Measurements from ENCODE around the gene ZFP82. TPM values are rescaled to one million over a fixed set of nuclear protein-coding genes. Genes with fewer than 3 reads are reported as not detected.

The ZFP82 gene
- polyA plus RNA-seq, 1 donor (not counting 4 experiments of a cell fraction or from before 2014, with no cell fraction given) = 3.2 TPM

GRCh38 chr19:36363845-36364244, 54.6 kb downstream of the ZFP82 start:
- no peak overlapping the region for H3K4me3 ChIP-seq (ENCODE audit: control insufficient read depth in 2 of 3, extremely low read depth in 1 of 3, insufficient read depth in 2 of 3, low read depth in 1 of 3, low read length in 3 of 3)
- no peaks in the 10 kb centered on the region for H3K9me1 ChIP-seq (ENCODE audit: control insufficient read depth, extremely low read depth, insufficient read depth, low read length)
- no peak for TF ChIP-seq EZH2 (IDR thresholded peaks at IDR 0.05; ENCODE audit: low read length)
- TF ChIP-seq CTCF (optimal IDR thresholded peaks at IDR 0.05 in 1 of 3, IDR thresholded peaks at IDR 0.05 in 1 of 3, conservative IDR thresholded peaks at IDR 0.05 in 1 of 3; ENCODE audit: extremely low read depth in 1 of 3, insufficient read depth in 2 of 3, low read length in 3 of 3) = no peak
- H3K27me3 ChIP-seq (ENCODE audit: control insufficient read depth, extremely low read depth, insufficient read depth, low read length) = no peaks in the 10 kb centered on the region
- no peak overlapping the region for H3K27ac ChIP-seq (ENCODE audit: control insufficient read depth, insufficient read depth, low read length)
- no peak overlapping the region for H3K9ac ChIP-seq (ENCODE audit: control insufficient read depth, extremely low read depth, insufficient read depth, low read length)
- no peak for DNase-seq (ENCODE audit: low read depth, low spot score)
- peaks cover 3% of the 10 kb centered on the region in 2 experiments for H3K36me3 ChIP-seq (ENCODE audit: control insufficient read depth in 2 of 2, extremely low read depth in 1 of 2, insufficient read depth in 2 of 2, low read length in 2 of 2)
- H3K4me1 ChIP-seq (ENCODE audit: control insufficient read depth, extremely low read depth, insufficient read depth, low read length) = no peaks in the 10 kb centered on the region
- H2AFZ ChIP-seq (ENCODE audit: control insufficient read depth, low read length) = no peak overlapping the region
- dilution Hi-C loops (cut with MboI; ENCODE audit: extremely low pct_ligation_motif_present, low sequenced_read_pairs) = no loop called here
- no peak for FAIRE-seq
- H3K4me2 ChIP-seq (ENCODE audit: control insufficient read depth, extremely low read depth, insufficient read depth, low read depth, low read length) = no peak overlapping the region
- no peaks in the 10 kb centered on the region for H4K20me1 ChIP-seq (ENCODE audit: control insufficient read depth, extremely low read depth, insufficient read depth, low read length)
- H3K9me3 ChIP-seq (ENCODE audit: control insufficient read depth, low read depth, low read length) = no peaks in the 10 kb centered on the region
- H3K79me2 ChIP-seq (ENCODE audit: control insufficient read depth, insufficient read depth, low read length) = no peaks in the 10 kb centered on the region

Other genes with a start within 250 kb of the ZFP82 start
- 2.0 to 3.5 TPM (median 2.3 TPM) in 3 replicates for gene ZNF565, start 204.0 kb downstream of the ZFP82 start, polyA plus RNA-seq
- 45.5 to 82.6 TPM (median 67.3 TPM) in 3 replicates for gene ZNF146, start 203.5 kb downstream of the ZFP82 start, polyA plus RNA-seq
- 0.62 to 0.96 TPM (median 0.88 TPM) in 3 replicates for gene ZFP14, start 39.4 kb downstream of the ZFP82 start, polyA plus RNA-seq
- 1.7 to 3.9 TPM (median 1.9 TPM) in 3 replicates for gene ZNF566, start 70.9 kb upstream of the ZFP82 start, polyA plus RNA-seq
- 5.7 to 14.1 TPM (median 11.3 TPM) in 3 replicates for gene ZNF260, start 109.6 kb upstream of the ZFP82 start, polyA plus RNA-seq
- gene ZNF529, start 154.6 kb upstream of the ZFP82 start, polyA plus RNA-seq = 3.4 to 5.5 TPM (median 4.5 TPM) in 3 replicates
- gene ZNF382, start 186.7 kb upstream of the ZFP82 start, polyA plus RNA-seq = 0.28 to 0.64 TPM (median 0.57 TPM) in 3 replicates
- gene ZNF461, start 248.2 kb upstream of the ZFP82 start, polyA plus RNA-seq = 3.0 to 5.3 TPM (median 4.4 TPM) in 3 replicates